Kidney tubule cell (primary cell): Measurements from ENCODE around the gene MEG3.

Source experiments
- DNase-seq: peaks from one replicate; pipeline ENCODE4 v3.0.0-alpha.2; 2018; ENCODE audit warnings: low spot score

Gene MEG3

GRCh38 chr14:100895411-100895810, 69.5 kb downstream of the MEG3 start:
- DNase-seq: no peak

- DNase-seq: no peak
These were observed 70.6 kb downstream of the MEG3 start for GRCh38 chr14:100896369-100897060.

GRCh38 chr14:100898465-100898864, 72.5 kb downstream of the MEG3 start:
- no peak for DNase-seq

GRCh38 chr14:100898935-100899883, 73.3 kb downstream of the MEG3 start:
- no peak for DNase-seq

GRCh38 chr14:100899884-100900771, 74.2 kb downstream of the MEG3 start:
- no peak for DNase-seq

GRCh38 chr14:100900837-100901390, 75.0 kb downstream of the MEG3 start:
- DNase-seq: peak; percentile 32

GRCh38 chr14:100901391-100902183, 75.7 kb downstream of the MEG3 start:
- no peak for DNase-seq

- peak; percentile 13 for DNase-seq
These were observed 76.6 kb downstream of the MEG3 start for GRCh38 chr14:100902295-100903133.

GRCh38 chr14:100903134-100903468, 77.2 kb downstream of the MEG3 start:
- DNase-seq: no peak

- DNase-seq: no peak
These were observed 77.8 kb downstream of the MEG3 start, which contains the start of gene RTL1 for GRCh38 chr14:100903672-100904185. Gene RTL1, minus strand, starts transcription at chr14:100903722. Its CDS starts 18,934 bp downstream, at chr14:100884788.

- DNase-seq: peak; percentile 7
These were observed 78.6 kb downstream of the MEG3 start for GRCh38 chr14:100904307-100905087.

GRCh38 chr14:100905166-100905565, 79.2 kb downstream of the MEG3 start:
- DNase-seq: no peak

- no peak for DNase-seq
These were observed 80.5 kb downstream of the MEG3 start for GRCh38 chr14:100906420-100906819.

GRCh38 chr14:100907240-100907639, 81.3 kb downstream of the MEG3 start:
- DNase-seq: no peak

GRCh38 chr14:100909439-100909838, 83.5 kb downstream of the MEG3 start:
- DNase-seq: no peak
